ENCODE measurements around the gene MBNL2. TPM values are rescaled to one million over a fixed set of nuclear protein-coding genes. Genes with fewer than 3 reads are reported as not detected.
"Not testable (repeated sequence)": the region's sequence is repeated elsewhere in the genome, so short reads cannot be mapped to it uniquely, and the experiment has no call there.

Gene MBNL2
- total RNA-seq, 1 donor from 2014 or later: 50.4 TPM

DNA sequence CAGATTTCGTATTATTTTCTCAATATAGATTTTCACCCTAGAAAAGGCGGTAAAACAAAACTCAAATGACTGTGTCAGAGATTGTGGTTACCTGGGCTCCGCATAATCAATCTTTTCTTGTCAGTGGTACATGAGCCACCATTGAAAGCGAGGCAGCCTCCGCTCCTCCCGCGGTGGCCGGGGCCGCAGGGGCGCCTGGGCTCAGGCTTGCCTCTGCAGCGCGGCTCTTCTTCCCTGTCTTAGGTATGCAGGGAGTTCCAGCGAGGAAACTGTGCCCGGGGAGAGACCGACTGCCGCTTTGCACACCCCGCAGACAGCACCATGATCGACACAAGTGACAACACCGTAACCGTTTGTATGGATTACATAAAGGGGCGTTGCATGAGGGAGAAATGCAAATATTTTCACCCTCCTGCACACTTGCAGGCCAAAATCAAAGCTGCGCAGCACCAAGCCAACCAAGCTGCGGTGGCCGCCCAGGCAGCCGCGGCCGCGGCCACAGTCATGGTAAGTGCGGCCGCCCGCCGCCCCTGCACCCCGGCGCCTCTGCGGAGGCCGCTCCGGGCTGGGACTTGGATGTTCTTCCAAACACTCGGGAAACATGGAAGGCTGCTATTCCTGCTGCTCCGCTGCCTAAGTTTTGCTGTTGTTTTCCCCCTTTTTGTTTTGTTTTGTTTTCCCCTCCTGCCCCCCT, 124.6 kb downstream of the MBNL2 start:
- no peak for DNase-seq (ENCODE audit: low read depth, low spot score)

DNA sequence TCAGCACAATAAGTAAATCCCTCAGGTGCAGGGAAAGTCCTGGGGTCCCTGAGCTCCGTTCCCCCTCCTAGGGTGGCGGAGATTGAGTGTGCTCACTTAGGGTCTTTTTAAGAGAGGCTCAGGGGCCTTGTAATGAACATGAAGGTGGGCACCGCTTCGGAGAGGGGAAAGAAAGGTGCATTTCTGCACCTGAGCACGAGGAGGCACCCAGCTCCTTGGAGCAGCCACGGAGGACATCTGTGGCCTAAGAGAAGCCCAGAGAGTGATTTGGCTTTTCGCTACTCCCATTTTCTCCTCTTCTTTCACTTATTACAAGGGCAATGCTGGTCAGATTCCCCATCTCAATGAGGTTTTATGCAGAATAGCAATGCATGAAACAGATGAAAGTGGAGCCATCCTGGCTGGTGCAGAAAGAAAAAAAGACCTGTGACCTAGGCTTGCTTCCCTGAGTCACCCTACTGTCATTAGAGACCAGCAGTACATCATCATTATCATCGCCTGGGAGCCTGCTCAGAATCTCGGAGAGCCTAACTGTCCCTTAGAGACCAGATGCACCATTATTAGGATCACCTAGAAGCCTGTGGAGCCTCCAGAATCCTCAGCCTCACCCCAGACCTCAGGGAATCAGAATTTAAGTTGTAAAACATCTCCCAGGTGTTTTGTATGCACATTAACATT, 125.3 kb downstream of the MBNL2 start:
- DNase-seq (ENCODE audit: low read depth, low spot score): no peak

DNA sequence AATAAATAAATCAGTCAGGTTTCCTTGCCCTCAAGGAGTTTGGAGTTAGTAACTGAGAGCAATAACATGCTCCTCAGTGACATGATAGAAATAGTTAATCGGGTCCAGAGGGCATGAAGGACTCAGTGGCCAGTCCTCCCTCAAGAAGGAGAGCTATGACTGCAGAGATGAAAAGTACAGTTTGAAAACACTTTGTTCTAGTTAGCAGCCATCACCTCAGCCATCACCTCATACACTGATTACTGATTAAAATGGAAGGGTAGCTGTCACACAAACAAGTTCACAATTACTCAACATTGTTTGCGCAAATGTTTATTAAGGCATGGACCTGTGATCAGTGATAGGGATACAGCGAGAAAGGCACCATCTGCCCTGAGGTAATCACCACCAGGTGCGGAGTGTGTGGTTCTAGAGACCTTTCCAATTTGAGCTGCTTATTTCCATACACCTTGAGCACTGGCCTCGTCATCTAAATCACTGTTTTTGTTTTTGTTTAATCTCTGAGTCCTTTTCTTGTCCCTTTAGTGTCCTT, 126.5 kb downstream of the MBNL2 start:
- no peak for DNase-seq (ENCODE audit: low read depth, low spot score)

- DNase-seq (ENCODE audit: low read depth, low spot score): not testable (repeated sequence)
Measured at GRCh38 chr13:97352012-97352411, 129.9 kb downstream of the MBNL2 start.

GRCh38 chr13:97352815-97353214, 130.7 kb downstream of the MBNL2 start:
- no peak for DNase-seq (ENCODE audit: low read depth, low spot score)

DNA sequence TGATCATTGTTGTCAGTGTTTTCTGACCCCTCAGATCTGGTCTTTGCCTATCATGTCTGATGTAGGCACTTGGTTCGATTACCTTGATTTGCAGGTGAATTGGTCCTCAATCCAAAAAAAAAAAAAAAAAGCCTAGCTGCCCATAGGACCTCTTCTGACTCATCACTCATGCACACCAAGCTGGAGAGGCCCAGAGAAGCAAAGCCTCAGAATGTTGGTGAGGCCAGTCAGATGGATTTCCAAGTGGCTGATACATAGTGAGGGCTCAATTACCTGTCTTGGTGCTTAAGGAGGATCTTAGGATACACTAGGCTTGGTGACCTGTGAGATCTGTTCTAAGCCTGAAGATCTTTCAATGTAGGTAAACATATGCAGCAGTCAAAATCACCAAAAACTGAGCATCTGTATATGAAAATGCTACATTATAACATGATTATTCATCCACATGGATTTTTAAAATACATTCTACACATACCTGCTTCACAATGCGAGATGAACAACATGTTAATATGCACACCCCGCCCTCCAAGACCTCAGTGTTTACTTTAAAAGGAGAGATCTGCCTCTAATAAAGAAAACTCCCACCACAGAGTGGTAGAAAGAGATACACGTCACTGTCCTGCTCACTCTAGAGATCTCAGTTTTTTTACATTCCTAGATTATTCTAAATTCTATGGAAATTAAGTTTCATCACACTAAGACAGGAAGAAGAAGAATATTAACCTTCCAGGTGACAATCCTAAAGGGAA, 132.0 kb downstream of the MBNL2 start:
- DNase-seq (ENCODE audit: low read depth, low spot score): no peak

GRCh38 chr13:97354808-97355207, 132.7 kb downstream of the MBNL2 start:
- no peak for DNase-seq (ENCODE audit: low read depth, low spot score)

- DNase-seq (ENCODE audit: low read depth, low spot score): no peak
Measured at GRCh38 chr13:97356592-97356991, 134.5 kb downstream of the MBNL2 start.

DNA sequence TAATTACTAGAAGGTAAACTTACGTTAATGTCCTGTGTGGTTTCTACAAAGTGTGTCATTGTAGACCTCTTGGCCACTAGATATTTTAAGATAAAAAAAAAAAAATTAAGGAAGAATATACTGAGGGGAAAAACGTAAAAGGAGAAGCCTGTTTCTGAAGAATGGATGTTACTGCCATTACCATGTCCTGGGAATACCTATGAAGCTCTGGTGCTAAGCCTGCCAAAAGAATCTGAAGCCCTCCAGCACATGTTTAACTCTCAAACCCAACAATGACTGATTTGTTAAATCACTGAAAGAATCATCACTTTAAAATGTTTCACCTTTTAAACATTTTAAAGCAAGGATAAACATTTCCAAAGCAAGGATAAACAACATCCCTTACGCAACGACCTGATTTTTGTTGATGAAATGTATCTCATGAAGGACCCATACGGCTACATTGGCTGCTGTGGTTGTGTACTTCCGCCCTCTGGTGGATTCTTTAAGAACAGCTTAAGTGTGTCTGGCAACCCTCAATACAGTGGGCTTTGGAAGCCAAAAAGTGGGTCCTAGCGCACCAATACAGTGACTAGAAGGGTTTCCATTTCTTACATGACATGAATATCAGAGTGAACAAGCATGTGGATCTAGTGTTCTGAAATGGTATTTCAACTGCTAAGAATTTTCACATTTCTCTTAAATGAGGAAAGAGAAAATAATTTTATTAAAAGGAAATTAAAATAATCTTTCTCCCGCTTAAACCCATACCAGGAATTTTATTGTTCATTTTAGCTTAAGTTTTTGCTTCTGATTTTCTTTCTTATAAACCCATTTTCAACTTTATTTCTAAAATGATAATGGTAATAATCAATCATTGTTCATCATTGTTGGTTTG, 137.3 kb downstream of the MBNL2 start:
- peak; percentile 32 for DNase-seq (ENCODE audit: low read depth, low spot score)

DNA sequence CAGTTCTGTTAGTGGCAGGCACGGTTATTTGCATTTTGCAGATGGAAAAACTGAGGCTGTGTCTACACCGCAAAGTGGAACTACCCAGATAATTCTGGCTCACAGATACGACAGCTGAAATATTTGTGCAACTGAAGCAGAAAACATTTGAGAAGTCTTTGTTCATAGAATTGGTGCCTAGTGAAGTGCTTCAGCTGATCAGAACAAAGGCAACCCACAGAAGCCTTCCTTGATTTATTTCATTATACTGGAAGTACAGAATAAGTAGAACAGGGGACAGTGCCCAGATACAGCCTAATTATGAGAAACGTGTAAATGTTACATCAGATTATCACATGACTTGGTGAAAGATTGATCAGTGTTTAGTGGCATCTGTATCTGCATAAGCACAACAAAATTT, 138.5 kb downstream of the MBNL2 start:
- DNase-seq (ENCODE audit: low read depth, low spot score): no peak

GRCh38 chr13:97364031-97364430, 141.9 kb downstream of the MBNL2 start:
- DNase-seq (ENCODE audit: low read depth, low spot score): no peak

DNA sequence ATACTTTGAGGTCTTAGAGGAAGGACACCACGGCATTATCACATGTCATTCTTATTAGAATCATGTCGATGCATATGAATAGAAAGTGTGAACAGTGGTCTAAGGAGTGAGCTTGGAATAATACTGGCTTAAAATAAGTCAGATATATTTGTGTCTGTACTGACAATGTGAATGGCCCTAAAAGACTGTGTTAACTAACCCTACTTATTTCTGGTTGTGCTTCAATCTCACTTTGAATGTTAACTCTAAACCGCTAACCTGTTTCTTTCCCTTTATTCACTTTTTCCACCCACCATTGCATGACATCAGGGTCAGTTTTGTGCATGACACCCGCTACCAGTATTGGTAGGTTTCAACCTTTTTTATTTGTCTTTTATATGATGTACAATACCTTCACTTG, 142.7 kb downstream of the MBNL2 start:
- no peak for DNase-seq (ENCODE audit: low read depth, low spot score)

GRCh38 chr13:97366172-97366688, 144.1 kb downstream of the MBNL2 start:
- DNase-seq (ENCODE audit: low read depth, low spot score): no peak

- no peak for DNase-seq (ENCODE audit: low read depth, low spot score)
Measured at GRCh38 chr13:97367016-97367822, 145.1 kb downstream of the MBNL2 start.

GRCh38 chr13:97369261-97369893, 147.2 kb downstream of the MBNL2 start:
- no peak for DNase-seq (ENCODE audit: low read depth, low spot score)

DNA sequence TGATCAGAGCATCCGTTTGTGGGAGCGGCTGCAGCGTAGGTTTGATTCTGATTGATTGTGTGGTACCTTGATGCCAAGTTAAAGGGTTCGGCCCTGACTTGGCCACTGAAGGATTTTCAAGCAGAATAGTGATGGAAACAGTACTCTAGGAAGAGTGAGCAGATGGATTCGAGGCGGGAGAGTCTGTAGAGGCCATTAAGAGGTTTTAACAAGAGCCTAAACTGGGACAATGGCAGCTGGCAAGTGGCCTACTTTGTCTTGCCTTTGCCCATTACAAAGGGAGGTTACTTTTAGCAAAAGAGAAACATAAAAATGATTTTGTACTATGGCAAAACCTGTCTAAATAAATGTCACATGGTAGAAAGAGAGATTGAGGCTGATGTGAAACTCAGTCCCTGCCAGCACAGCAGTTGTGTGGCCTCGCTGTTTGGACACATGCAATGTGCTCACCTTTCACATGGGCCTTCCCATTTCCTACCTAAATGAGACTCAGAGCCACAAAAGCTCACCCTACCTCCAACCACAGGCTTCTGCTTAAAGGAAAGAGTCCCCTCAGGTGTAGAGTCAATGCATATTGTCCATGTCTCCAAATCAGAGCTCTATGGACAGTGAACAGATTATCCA, 149.5 kb downstream of the MBNL2 start:
- no peak for DNase-seq (ENCODE audit: low read depth, low spot score)

DNA sequence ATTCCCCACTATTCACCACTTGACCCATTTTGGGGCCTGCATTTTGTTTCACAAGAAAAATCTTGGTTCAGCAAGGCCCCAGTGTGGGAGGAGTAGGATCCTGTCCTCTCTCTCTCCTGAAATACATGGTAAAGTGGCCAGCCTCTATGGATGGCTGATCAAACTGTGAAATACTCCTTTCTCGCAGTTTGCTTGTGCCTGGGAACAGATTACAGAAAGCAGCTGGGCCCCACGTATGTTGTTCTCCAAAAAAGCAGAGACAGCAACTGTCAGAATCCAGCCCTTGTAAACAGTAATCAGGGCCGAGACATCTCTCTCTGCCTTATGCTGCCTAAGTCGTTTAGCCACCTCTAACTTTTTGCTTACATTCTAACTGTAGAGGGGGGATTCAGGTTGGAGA, 150.8 kb downstream of the MBNL2 start:
- DNase-seq (ENCODE audit: low read depth, low spot score): no peak

- DNase-seq (ENCODE audit: low read depth, low spot score): no peak
Measured at GRCh38 chr13:97373787-97374186, 151.7 kb downstream of the MBNL2 start.

GRCh38 chr13:97376981-97377380, 154.8 kb downstream of the MBNL2 start:
- no peak for DNase-seq (ENCODE audit: low read depth, low spot score)
